Choroid plexus epithelial cell (primary cell): ENCODE measurements around the gene DUS2.

Source experiments
- DNase-seq: peaks from one replicate; pipeline ENCODE4 v3.0.0-alpha.2; 2010; ENCODE audit warnings: low read depth
- H3K4me3 ChIP-seq: 2 replicates; pipeline ENCODE4 v1.5.1; 2011; ENCODE audit warnings: low read depth, mild to moderate bottlenecking, control low read depth, low read length, moderate library complexity
- CTCF ChIP-seq: conservative IDR thresholded peaks from 2 replicates; pipeline ENCODE4 v1.5.1; 2011; ENCODE audit warnings: low read depth, mild to moderate bottlenecking, control low read depth, inconsistent platforms, low read length, moderate library complexity

DUS2 gene

GRCh38 chr16:68049449-68049848 is 26.4 kb downstream of the DUS2 start:
- no peak overlapping the region for H3K4me3 ChIP-seq
- no peak for DNase-seq
- no peak for TF ChIP-seq CTCF

- no peak for DNase-seq
- TF ChIP-seq CTCF = no peak
- no peak overlapping the region for H3K4me3 ChIP-seq
These were observed 32.3 kb downstream of the DUS2 start for GRCh38 chr16:68055395-68055794.

- no peak for DNase-seq
- no peak overlapping the region for H3K4me3 ChIP-seq
- no peak for TF ChIP-seq CTCF
These were observed 36.7 kb downstream of the DUS2 start for GRCh38 chr16:68059804-68060203.

GRCh38 chr16:68061396-68061795 is 38.3 kb downstream of the DUS2 start:
- DNase-seq = no peak
- no peak for TF ChIP-seq CTCF
- H3K4me3 ChIP-seq = no peak overlapping the region

- no peak for DNase-seq
- no peak for TF ChIP-seq CTCF
- H3K4me3 ChIP-seq = no peak overlapping the region
These were observed 39.9 kb downstream of the DUS2 start for GRCh38 chr16:68062910-68063393.

- DNase-seq = peak; percentile 85
- no peak overlapping the region for H3K4me3 ChIP-seq
- TF ChIP-seq CTCF = peak; percentile 89
These were observed 41.8 kb downstream of the DUS2 start for GRCh38 chr16:68064791-68065365.

- H3K4me3 ChIP-seq = no peak overlapping the region
- peak; percentile 94 for DNase-seq
- TF ChIP-seq CTCF = no peak
These were observed 42.7 kb downstream of the DUS2 start for GRCh38 chr16:68065716-68066305.
